Neural progenitor cell (in vitro differentiated cells): ENCODE results near the gene JAG2. TPM values are rescaled to one million over a fixed set of nuclear protein-coding genes. Genes with fewer than 3 reads are reported as not detected.

Source experiments
- DNase-seq: peaks from one replicate; pipeline ENCODE4 v3.0.0-alpha.2; 2016; ENCODE audit warnings: low spot score
- H2AFZ ChIP-seq: fragments of 200-600 bp; sonication (generic); replicated peaks from 2 replicates; pipeline ENCODE4 v1.6.1; 2016; ENCODE audit warnings: antibody characterized with exemption
- H3F3A ChIP-seq: fragments of 200-600 bp; sonication (generic); 2 replicates; pipeline ENCODE4 v1.6.1; 2016; ENCODE audit warnings: antibody characterized with exemption, low read depth
- H3K27ac ChIP-seq: fragments of 200-600 bp; sonication (generic); 2 replicates; pipeline ENCODE4 v1.5.1; 2016; ENCODE audit warnings: mild to moderate bottlenecking
- H3K27me3 ChIP-seq: fragments of 200-600 bp; sonication (generic); 2 replicates; pipeline ENCODE4 v1.6.1; 2016; ENCODE audit warnings: mild to moderate bottlenecking, moderate library complexity
- H3K36me3 ChIP-seq: fragments of 200-600 bp; sonication (generic); 2 replicates; pipeline ENCODE4 v1.5.1; 2016
- H3K4me1 ChIP-seq: fragments of 200-600 bp; sonication (generic); 2 replicates; pipeline ENCODE4 v1.6.1; 2016; ENCODE audit warnings: mixed run types
- H3K4me2 ChIP-seq: fragments of 200-600 bp; sonication (generic); 2 replicates; pipeline ENCODE4 v1.6.1; 2016
- H3K4me3 ChIP-seq: fragments of 200-600 bp; sonication (generic); 2 replicates; pipeline ENCODE4 v1.5.1; 2016
- H3K79me2 ChIP-seq: fragments of 200-600 bp; sonication (generic); 2 replicates; pipeline ENCODE4 v1.6.1; 2016; ENCODE audit warnings: low read depth
- H3K9ac ChIP-seq: fragments of 200-600 bp; sonication (generic); 2 replicates; pipeline ENCODE4 v1.6.1; 2016
- H3K9me3 ChIP-seq: fragments of 200-600 bp; sonication (generic); 2 replicates; pipeline ENCODE4 v1.5.1; 2016; ENCODE audit warnings: low read depth
- H4K20me1 ChIP-seq: fragments of 200-600 bp; sonication (generic); 2 replicates; pipeline ENCODE4 v1.6.1; 2016; ENCODE audit warnings: low read depth
- H3K27ac Mint-ChIP-seq: 3 replicates; pipeline ENCODE4 v1.8.0; 2021; ENCODE audit warnings: mixed read lengths
- H3K27me3 Mint-ChIP-seq: 2 replicates; pipeline ENCODE4 v1.8.0; 2022; ENCODE audit warnings: low read depth, mild to moderate bottlenecking, inconsistent platforms, moderate library complexity, mixed read lengths; ENCODE audit not compliant: insufficient read depth
- H3K36me3 Mint-ChIP-seq: 3 replicates; pipeline ENCODE4 v1.8.0; 2021; ENCODE audit warnings: mixed read lengths
- H3K4me1 Mint-ChIP-seq: 3 replicates; pipeline ENCODE4 v1.8.0; 2021; ENCODE audit warnings: mixed read lengths
- H3K4me3 Mint-ChIP-seq: 3 replicates; pipeline ENCODE4 v1.8.0; 2021; ENCODE audit warnings: mild to moderate bottlenecking, moderate library complexity, mixed read lengths
- H3K9me3 Mint-ChIP-seq: 3 replicates; pipeline ENCODE4 v1.8.0; 2020; ENCODE audit warnings: mixed read lengths
- CTCF ChIP-seq: fragments of 200-600 bp; sonication (generic); IDR thresholded peaks from 2 replicates; pipeline ENCODE4 v1.5.1; 2017; ENCODE audit warnings: antibody characterized with exemption, mild to moderate bottlenecking
- EZH2 ChIP-seq: fragments of 200-600 bp; sonication (generic); IDR thresholded peaks from 2 replicates; pipeline ENCODE4 v1.6.1; 2017; ENCODE audit warnings: antibody characterized with exemption, mild to moderate bottlenecking, moderate library complexity
- EZH2phosphoT487 ChIP-seq: fragments of 200-600 bp; sonication (generic); IDR thresholded peaks from 2 replicates; pipeline ENCODE4 v1.6.1; 2017; ENCODE audit warnings: antibody characterized with exemption
- total RNA-seq: library from RNA; depleted of rRNA; stranded (reverse); fragments of >200 nt; gene quantifications from 2 replicates; pipeline ENCODE4 v1.2.3, GENCODE V29; 2015; ENCODE audit warnings: low replicate concordance

Gene JAG2
- total RNA-seq, 1 donor from 2014 or later: 2.1 TPM

- Histone ChIP-seq H2AFZ (no peak overlapping the region), H3K9me3 (no peaks in the 10 kb centered on the region), H3K36me3 (no peaks in the 10 kb centered on the region), H4K20me1 (peaks cover 7% of the 10 kb centered on the region), H3K4me1 (peaks cover 8% of the 10 kb centered on the region), H3K9ac (no peak overlapping the region), H3K27me3 (no peaks in the 10 kb centered on the region), H3K79me2 (no peaks in the 10 kb centered on the region), H3K4me2 (no peak overlapping the region), H3K27ac (peak overlapping the region; percentile 38), H3K4me3 (no peak overlapping the region), H3F3A (no peaks in the 10 kb centered on the region)
- Mint-ChIP-seq H3K36me3 (no peaks in the 10 kb centered on the region), H3K27me3 (peaks cover 3% of the 10 kb centered on the region), H3K9me3 (no peaks in the 10 kb centered on the region), H3K27ac (no peak overlapping the region), H3K4me3 (no peak overlapping the region), H3K4me1 (peaks cover 4% of the 10 kb centered on the region)
- DNase-seq: no peak
- TF ChIP-seq CTCF (no peak), EZH2 (no peak), EZH2phosphoT487 (no peak)
Observed at GRCh38 chr14:105206873-105207272, 38.3 kb upstream of the JAG2 start.

- peaks cover 3% of the 10 kb centered on the region for H3K27me3 Mint-ChIP-seq
- H3K4me1 ChIP-seq: peaks cover 13% of the 10 kb centered on the region
- H3K4me2 ChIP-seq: no peak overlapping the region
- no peak overlapping the region for H2AFZ ChIP-seq
- H3K4me1 Mint-ChIP-seq: peaks cover 8% of the 10 kb centered on the region
- H3K27ac Mint-ChIP-seq: peak overlapping the region; percentile 29
- H3K4me3 Mint-ChIP-seq: no peak overlapping the region
- H3K27me3 ChIP-seq: no peaks in the 10 kb centered on the region
- H3K36me3 Mint-ChIP-seq: no peaks in the 10 kb centered on the region
- H3K9me3 ChIP-seq: no peaks in the 10 kb centered on the region
- no peaks in the 10 kb centered on the region for H3K79me2 ChIP-seq
- H3K36me3 ChIP-seq: no peaks in the 10 kb centered on the region
- no peaks in the 10 kb centered on the region for H3K9me3 Mint-ChIP-seq
- no peak overlapping the region for H3K9ac ChIP-seq
- TF ChIP-seq EZH2 (no peak), CTCF (no peak), EZH2phosphoT487 (no peak)
- no peaks in the 10 kb centered on the region for H3F3A ChIP-seq
- H3K4me3 ChIP-seq: no peak overlapping the region
- H3K27ac ChIP-seq: no peak overlapping the region
- no peak for DNase-seq
- peaks cover 7% of the 10 kb centered on the region for H4K20me1 ChIP-seq
Observed at GRCh38 chr14:105205673-105206208, 37.2 kb upstream of the JAG2 start.

- H3K79me2 ChIP-seq: no peaks in the 10 kb centered on the region
- no peak overlapping the region for H3K27ac ChIP-seq
- no peaks in the 10 kb centered on the region for H3F3A ChIP-seq
- peaks cover 7% of the 10 kb centered on the region for H4K20me1 ChIP-seq
- H3K36me3 Mint-ChIP-seq: no peaks in the 10 kb centered on the region
- H3K27ac Mint-ChIP-seq: no peak overlapping the region
- DNase-seq: no peak
- no peaks in the 10 kb centered on the region for H3K27me3 ChIP-seq
- no peaks in the 10 kb centered on the region for H3K36me3 ChIP-seq
- no peak overlapping the region for H3K4me3 Mint-ChIP-seq
- H3K9me3 ChIP-seq: no peaks in the 10 kb centered on the region
- TF ChIP-seq CTCF: no peak
- peaks cover 14% of the 10 kb centered on the region for H3K4me1 Mint-ChIP-seq
- no peak overlapping the region for H3K4me3 ChIP-seq
- H3K4me2 ChIP-seq: no peak overlapping the region
- peaks cover 13% of the 10 kb centered on the region for H3K4me1 ChIP-seq
- no peaks in the 10 kb centered on the region for H3K9me3 Mint-ChIP-seq
- H3K27me3 Mint-ChIP-seq: peaks cover 3% of the 10 kb centered on the region
- no peak overlapping the region for H2AFZ ChIP-seq
- H3K9ac ChIP-seq: no peak overlapping the region
Observed at GRCh38 chr14:105204931-105205672, 36.5 kb upstream of the JAG2 start.
